Effector CD4-positive, alpha-beta T cell (primary cell): ENCODE data around the gene GALNT14.

Source experiments
- DNase-seq: peaks from one replicate; pipeline ENCODE4 v3.0.0-alpha.2; 2020

The GALNT14 gene

GRCh38 chr2:31086590-31086989 lies 51.6 kb downstream of the GALNT14 start:
- DNase-seq: no peak

GRCh38 chr2:31083234-31083993 lies 54.8 kb downstream of the GALNT14 start:
- no peak for DNase-seq

DNA sequence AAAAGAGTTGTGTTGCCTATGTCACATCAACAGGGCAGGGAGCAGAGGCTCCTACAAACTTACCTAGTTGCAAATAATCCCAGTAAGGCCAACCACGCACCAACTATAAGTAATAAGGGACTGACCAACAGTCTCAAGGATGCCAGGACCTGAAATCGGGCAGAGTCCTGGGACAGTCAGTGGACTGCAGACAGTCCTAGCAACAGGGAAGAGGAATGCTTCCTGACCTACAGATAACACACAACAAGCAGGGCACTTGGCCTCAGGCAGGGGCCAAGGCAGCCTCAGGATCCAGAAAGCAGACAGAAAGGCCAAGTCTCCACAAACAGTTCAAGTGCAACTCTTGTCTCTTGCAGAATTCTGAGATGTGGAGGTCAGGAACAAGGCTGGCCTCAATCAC lies 56.2 kb downstream of the GALNT14 start:
- no peak for DNase-seq

DNA sequence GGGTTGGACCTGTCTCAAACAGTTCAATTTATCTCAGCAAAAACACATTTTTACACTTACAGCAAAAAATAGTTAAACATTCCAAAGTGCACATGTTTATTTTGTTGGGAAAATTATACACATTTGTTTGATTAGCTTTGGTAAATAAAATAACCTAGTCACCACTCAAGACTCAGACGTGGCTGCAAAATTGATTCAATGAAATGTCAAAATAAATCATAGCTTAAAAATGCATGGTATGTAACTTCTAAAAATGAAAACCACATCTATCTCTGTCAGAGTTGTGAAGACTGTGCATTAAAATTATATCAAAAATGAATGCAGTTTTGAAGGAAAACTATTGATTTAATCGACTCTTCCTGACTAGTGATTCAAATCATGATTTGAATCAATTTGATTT lies 56.7 kb downstream of the GALNT14 start:
- no peak for DNase-seq

DNA sequence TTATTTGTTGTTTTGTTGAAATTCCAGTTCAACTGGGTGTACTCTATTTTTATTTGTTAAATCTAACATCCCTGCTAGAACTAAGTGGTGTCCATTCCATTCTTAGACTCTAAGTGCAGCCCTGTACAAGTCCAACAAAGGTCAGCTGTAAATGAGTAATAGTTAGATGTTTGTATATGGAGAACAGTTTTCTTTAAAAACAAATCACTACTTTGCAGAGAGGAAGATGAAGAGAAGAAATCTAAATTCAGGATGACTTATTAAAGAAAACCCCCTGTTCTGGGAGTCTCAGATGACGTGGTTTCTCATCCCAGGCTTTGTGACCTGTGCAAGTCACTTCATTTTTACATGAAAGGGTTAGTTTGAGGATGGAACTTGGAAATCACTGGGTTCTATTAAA lies 57.9 kb downstream of the GALNT14 start:
- DNase-seq: no peak

DNA sequence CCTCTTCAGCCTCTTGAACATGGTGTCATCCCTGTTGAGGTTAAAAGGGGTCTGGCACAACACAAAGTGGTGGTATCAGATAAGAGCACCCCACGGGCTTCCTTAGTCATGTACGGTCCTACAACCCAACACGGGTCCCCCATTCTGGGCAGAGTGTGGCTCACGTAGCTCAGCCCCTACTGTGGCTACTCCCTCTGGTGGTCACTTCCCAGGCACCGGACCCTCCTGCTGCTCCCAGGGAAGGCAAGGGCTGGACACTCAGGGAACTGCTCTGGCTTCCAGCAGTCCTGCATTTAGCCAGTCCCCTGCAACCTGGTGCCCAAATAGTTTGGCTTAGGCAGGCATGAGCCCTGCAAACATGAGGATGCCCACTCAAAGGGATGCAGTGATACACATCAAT lies 58.6 kb downstream of the GALNT14 start:
- DNase-seq: no peak

- DNase-seq: no peak
Measured at GRCh38 chr2:31078579-31079105, 59.6 kb downstream of the GALNT14 start.

DNA sequence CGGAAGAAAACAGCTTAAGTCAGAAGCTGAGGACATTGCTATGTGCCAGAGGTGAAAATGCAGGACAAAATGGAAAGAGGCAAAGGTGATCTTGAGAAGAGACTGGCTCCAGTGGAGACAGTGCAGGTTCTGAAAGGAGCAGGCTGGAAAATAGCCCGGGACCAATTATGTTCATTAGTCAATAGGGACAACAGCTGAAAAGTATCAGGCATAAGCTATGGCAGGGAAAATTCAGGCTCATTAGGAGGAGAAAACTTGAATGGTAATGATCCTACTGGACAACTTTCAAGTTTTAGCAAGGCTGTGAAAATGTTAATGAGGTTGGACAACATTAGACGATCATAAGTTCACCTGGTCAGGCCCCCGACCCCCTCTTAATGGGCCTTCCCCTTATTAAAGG lies 60.2 kb downstream of the GALNT14 start:
- no peak for DNase-seq

DNA sequence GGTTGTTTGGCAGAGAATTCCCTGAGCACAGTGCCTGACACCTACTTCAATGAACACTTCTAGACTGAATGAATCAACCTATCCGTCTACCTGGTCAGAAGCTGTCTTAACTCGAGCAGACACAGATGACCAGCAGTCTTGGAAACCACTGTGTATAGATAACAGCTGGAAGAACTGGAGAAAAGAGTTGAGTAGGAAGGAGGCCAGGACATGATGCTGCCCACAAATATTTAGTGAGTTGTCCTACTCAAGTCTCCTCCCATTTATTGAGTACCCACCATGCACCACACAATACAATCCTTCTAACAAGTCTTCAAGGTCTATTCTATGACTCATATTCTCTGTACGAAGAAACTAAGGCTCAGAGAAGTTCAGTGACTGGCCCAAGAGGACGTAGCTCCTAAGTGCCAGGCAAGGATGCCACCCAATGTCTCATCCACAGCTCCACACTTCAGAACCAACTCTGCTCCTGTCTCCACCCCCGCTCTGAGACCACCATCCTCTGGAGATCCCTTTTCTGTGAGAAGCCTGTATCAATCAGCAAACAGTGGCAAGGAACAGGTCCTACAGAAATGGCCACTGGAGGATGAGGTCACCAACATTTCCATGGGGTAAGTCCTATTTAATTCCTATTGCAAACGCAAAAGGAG lies 62.2 kb downstream of the GALNT14 start:
- DNase-seq: no peak

DNA sequence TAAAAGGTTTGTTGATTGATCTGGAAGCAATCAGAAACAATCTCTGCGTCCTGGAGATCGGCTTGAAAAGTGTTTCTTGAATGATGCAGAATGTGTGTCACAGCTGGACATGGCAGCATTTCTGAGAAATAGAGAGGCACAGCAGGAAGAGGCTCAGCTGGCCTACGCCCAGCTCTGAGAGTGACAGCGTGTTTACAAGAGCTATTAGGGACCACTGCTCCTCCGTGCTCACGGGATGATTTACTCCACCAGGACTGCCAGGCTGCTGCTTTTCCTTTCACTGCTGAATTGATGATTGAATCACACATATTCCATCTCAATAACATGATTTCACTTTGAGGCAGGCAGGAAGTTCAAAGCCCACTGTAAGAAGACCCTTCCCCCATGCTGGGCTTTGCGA lies 62.8 kb downstream of the GALNT14 start:
- no peak for DNase-seq

- DNase-seq: no peak
Measured at GRCh38 chr2:31071741-31072140, 66.5 kb downstream of the GALNT14 start.

- DNase-seq: no peak
Measured at GRCh38 chr2:31070339-31071125, 67.7 kb downstream of the GALNT14 start.

- no peak for DNase-seq
Measured at GRCh38 chr2:31069643-31070325, 68.5 kb downstream of the GALNT14 start.

DNA sequence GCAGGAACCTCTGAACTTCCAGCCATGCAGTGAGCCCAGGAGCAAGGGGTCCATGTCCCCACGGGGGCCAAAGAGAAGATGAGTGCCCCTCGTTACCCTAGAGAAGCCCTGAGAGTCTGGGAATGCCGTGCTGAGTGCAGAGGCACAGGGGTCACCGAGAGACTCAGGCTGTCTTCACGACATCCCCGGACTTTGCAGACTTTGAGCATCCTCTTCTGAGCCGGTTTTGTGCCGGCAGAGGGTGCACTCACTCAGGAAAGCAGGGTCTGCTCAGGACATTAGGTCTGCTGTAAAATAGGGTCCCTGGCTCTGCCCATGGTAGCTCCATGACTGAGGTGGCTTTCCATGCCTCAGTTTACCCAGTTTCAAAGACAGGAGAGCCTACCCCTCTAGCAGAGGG lies 71.0 kb downstream of the GALNT14 start:
- DNase-seq: no peak

GRCh38 chr2:31066551-31066950 lies 71.7 kb downstream of the GALNT14 start:
- DNase-seq: no peak

- DNase-seq: no peak
Measured at GRCh38 chr2:31066086-31066485, 72.2 kb downstream of the GALNT14 start.

- no peak for DNase-seq
Measured at GRCh38 chr2:31065356-31065755, 72.9 kb downstream of the GALNT14 start.

GRCh38 chr2:31060397-31060796 lies 77.8 kb downstream of the GALNT14 start:
- DNase-seq: no peak

DNA sequence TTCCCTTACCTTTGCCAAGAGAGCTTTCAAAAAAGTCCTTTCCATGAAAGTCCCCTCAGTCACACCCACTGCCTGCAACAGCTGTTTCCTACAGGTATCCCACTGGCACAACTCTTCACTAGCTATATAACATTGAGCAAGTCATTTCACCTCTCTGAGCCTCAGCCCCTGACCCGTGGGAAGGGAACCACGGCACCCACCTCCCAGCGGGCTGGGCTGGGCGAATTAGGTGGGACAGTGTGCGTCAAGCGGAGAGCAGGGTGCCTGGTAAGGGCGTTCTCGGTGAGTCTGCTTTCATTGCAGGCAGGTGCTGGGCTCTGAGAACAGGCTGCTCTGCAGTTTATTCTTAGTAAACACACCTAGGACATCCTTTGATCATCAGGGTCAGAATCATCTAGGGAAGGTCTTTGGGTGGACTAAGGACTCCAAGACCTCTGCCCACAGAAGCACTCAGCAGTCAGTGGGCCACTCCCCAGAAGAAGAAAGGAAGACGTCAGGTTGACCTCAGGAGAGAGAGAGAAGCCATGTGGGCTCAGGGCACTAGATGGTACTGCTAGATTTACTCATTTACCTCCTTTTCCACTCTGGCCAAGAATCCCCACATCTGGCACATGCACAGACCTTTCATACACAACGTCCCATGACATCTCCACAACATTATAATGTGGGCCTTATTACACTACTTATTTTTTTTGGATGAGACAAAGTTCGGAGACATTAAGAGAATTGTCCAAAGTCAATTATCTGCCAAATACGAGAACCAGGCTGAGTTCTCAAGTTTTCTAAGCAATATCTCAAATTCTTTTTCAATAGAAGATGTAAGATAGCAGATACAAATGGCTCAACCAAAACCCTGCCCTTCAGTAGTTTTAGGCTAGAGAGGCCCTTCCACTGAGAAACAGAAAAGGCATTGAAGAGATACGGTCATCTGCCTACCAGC lies 79.9 kb downstream of the GALNT14 start:
- DNase-seq: no peak

DNA sequence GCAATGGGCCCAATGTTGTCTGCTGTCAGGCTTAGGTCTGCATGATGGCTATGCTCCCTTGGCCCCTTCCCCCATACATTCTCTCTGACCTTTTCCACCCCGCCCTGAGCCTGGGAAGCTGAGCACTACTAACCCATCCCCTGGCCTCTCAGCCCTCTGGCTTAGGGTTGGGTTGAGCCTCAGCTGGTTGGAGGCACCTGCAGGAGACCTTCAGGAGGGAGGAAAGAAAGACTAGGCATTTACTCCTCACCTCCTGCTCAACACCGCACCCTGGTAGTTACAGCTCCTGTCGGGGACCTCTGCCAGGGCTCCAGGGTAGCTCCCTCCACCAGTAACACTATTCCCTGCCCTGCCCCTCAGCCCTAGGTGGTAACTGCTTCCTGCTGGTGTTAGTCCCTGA lies 80.5 kb downstream of the GALNT14 start:
- no peak for DNase-seq

DNA sequence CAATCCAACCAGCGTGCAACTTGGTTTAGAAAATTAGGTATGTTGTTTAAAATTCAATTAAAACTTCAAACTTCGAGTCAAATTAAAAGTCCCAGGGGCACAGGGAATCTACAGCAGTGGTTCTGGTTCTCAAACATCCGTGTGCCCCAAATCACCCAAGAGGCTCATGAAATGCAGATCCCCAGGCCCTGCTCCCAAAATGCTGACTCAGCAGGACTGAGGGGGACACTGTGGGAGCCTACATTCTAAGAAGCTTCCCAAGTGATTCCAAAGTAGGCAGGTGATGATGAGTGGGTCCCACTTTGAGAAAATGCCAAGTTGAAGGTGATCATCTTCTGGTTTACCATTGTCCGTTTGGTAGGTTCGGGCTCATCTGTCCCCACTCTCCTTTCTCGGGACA lies 82.3 kb downstream of the GALNT14 start:
- no peak for DNase-seq

- DNase-seq: no peak
Measured at GRCh38 chr2:31054842-31055388, 83.3 kb downstream of the GALNT14 start.
